DMS153 (cell line): ENCODE data around the gene RRP1B.
"Not testable (repeated sequence)": the region's sequence is repeated elsewhere in the genome, so short reads cannot be mapped to it uniquely, and the experiment has no call there.

ENCODE experiments used
- DNase-seq: peaks from one replicate; lab custom pipeline; 2025; lab: John Stamatoyannopoulos, UW

The RRP1B gene

GRCh38 chr21:43639470-43640353 lies 19.6 kb upstream of the RRP1B start:
- DNase-seq = no peak

GRCh38 chr21:43640400-43640799 lies 19.0 kb upstream of the RRP1B start:
- DNase-seq = no peak

GRCh38 chr21:43643193-43643592 lies 16.2 kb upstream of the RRP1B start:
- DNase-seq = no peak

GRCh38 chr21:43644071-43644470 lies 15.3 kb upstream of the RRP1B start:
- no peak for DNase-seq

- no peak for DNase-seq
Observed at GRCh38 chr21:43644609-43645008, 14.8 kb upstream of the RRP1B start.

- DNase-seq = peak; percentile 50
Observed at GRCh38 chr21:43645136-43645891, 14.0 kb upstream of the RRP1B start.

- no peak for DNase-seq
Observed at GRCh38 chr21:43645976-43646375, 13.4 kb upstream of the RRP1B start.

GRCh38 chr21:43646550-43647260 lies 12.7 kb upstream of the RRP1B start:
- peak; percentile 80 for DNase-seq

GRCh38 chr21:43648171-43648570 lies 11.2 kb upstream of the RRP1B start:
- no peak for DNase-seq

GRCh38 chr21:43651926-43652325 lies 7.4 kb upstream of the RRP1B start:
- not testable (repeated sequence) for DNase-seq

- DNase-seq = no peak
Observed at GRCh38 chr21:43652616-43653015, 6.7 kb upstream of the RRP1B start.

GRCh38 chr21:43653626-43654025 lies 5.7 kb upstream of the RRP1B start:
- no peak for DNase-seq

- no peak for DNase-seq
Observed at GRCh38 chr21:43654806-43655489, 4.4 kb upstream of the RRP1B start.

GRCh38 chr21:43657355-43658087 lies 1.8 kb upstream of the RRP1B start:
- DNase-seq = no peak

- no peak for DNase-seq
Observed at GRCh38 chr21:43658088-43658741, 1.1 kb upstream of the RRP1B start.

GRCh38 chr21:43658769-43659135 lies 608 bp upstream of the RRP1B start:
- no peak for DNase-seq

- no peak for DNase-seq
Observed at GRCh38 chr21:43662286-43662685, 2.9 kb downstream of the RRP1B start.

- no peak for DNase-seq
Observed at GRCh38 chr21:43663033-43663432, 3.7 kb downstream of the RRP1B start.

- no peak for DNase-seq
Observed at GRCh38 chr21:43664358-43664757, 5.0 kb downstream of the RRP1B start.

- DNase-seq = no peak
Observed at GRCh38 chr21:43665879-43666278, 6.5 kb downstream of the RRP1B start.
